ENCODE data around the gene GJA3.

GRCh38 chr13:20144141-20144850 lies 16.6 kb downstream of the GJA3 start:
- no peak for TF ChIP-seq CTCF (IDR thresholded peaks at IDR 0.05)
- no peak for TF ChIP-seq POLR2A (IDR thresholded peaks at IDR 0.05)
